ENCODE measurements around the gene TMEM238L. TPM values are rescaled to one million over a fixed set of nuclear protein-coding genes. Genes with fewer than 3 reads are reported as not detected.

The TMEM238L gene
- total RNA-seq, 1 donor from 2014 or later = not detected

GRCh38 chr17:10775740-10776356, 28.1 kb downstream of the TMEM238L start:
- DNase-seq (ENCODE audit: low read depth) = no peak

- DNase-seq (ENCODE audit: low read depth) = no peak
Observed at GRCh38 chr17:10775058-10775457, 28.8 kb downstream of the TMEM238L start.

- DNase-seq (ENCODE audit: low read depth) = no peak
Observed at GRCh38 chr17:10773391-10773790, 30.5 kb downstream of the TMEM238L start.

- no peak for DNase-seq (ENCODE audit: low read depth)
Observed at GRCh38 chr17:10772425-10773380, 31.2 kb downstream of the TMEM238L start.

GRCh38 chr17:10771148-10771547, 32.8 kb downstream of the TMEM238L start:
- DNase-seq (ENCODE audit: low read depth) = no peak

- DNase-seq (ENCODE audit: low read depth) = no peak
Observed at GRCh38 chr17:10769840-10770239, 34.1 kb downstream of the TMEM238L start.

- DNase-seq (ENCODE audit: low read depth) = no peak
Observed at GRCh38 chr17:10768750-10769251, 35.1 kb downstream of the TMEM238L start.

GRCh38 chr17:10767232-10767631, 36.7 kb downstream of the TMEM238L start:
- no peak for DNase-seq (ENCODE audit: low read depth)

GRCh38 chr17:10762037-10762436, 41.9 kb downstream of the TMEM238L start:
- no peak for DNase-seq (ENCODE audit: low read depth)

GRCh38 chr17:10761281-10761680, 42.6 kb downstream of the TMEM238L start:
- DNase-seq (ENCODE audit: low read depth) = no peak

GRCh38 chr17:10758062-10758461, 45.8 kb downstream of the TMEM238L start:
- peak; percentile 16 for DNase-seq (ENCODE audit: low read depth)

GRCh38 chr17:10757647-10758046, 46.3 kb downstream of the TMEM238L start:
- DNase-seq (ENCODE audit: low read depth) = no peak

GRCh38 chr17:10757067-10757466, 46.8 kb downstream of the TMEM238L start:
- peak; percentile 18 for DNase-seq (ENCODE audit: low read depth)

GRCh38 chr17:10756619-10757018, 47.3 kb downstream of the TMEM238L start:
- DNase-seq (ENCODE audit: low read depth) = peak; percentile 61

GRCh38 chr17:10756185-10756584, 47.7 kb downstream of the TMEM238L start:
- no peak for DNase-seq (ENCODE audit: low read depth)

- DNase-seq (ENCODE audit: low read depth) = no peak
Observed at GRCh38 chr17:10755592-10756127, 48.2 kb downstream of the TMEM238L start.

- no peak for DNase-seq (ENCODE audit: low read depth)
Observed at GRCh38 chr17:10754861-10755591, 48.9 kb downstream of the TMEM238L start.

GRCh38 chr17:10754109-10754508, 49.8 kb downstream of the TMEM238L start:
- peak; percentile 31 for DNase-seq (ENCODE audit: low read depth)

- DNase-seq (ENCODE audit: low read depth) = no peak
Observed at GRCh38 chr17:10752696-10753095, 51.2 kb downstream of the TMEM238L start.

GRCh38 chr17:10751563-10751962, 52.3 kb downstream of the TMEM238L start:
- no peak for DNase-seq (ENCODE audit: low read depth)

GRCh38 chr17:10750210-10750609, 53.7 kb downstream of the TMEM238L start:
- DNase-seq (ENCODE audit: low read depth) = no peak
